Measurements from ENCODE around the gene ARFRP1. TPM values are rescaled to one million over a fixed set of nuclear protein-coding genes. Genes with fewer than 3 reads are reported as not detected.

Gene ARFRP1
- total RNA-seq, 1 donor from 2014 or later = 66.0 TPM

GRCh38 chr20:63698739-63699465, 8.9 kb downstream of the ARFRP1 start:
- DNase-seq (no peak), ATAC-seq (ENCODE audit: low read depth) (peak; percentile 31)
- Mint-ChIP-seq H3K36me3 (ENCODE audit: low read depth) (peaks cover 7% of the 10 kb centered on the region), H3K27me3 (no peaks in the 10 kb centered on the region), H3K4me1 (peaks cover 20% of the 10 kb centered on the region), H3K4me3 (no peak overlapping the region), H3K9me3 (no peaks in the 10 kb centered on the region), H3K27ac (no peak overlapping the region)
- ChIA-PET CTCF (no interaction called here), POLR2A (interaction anchor here (0.7 to 2.6 kb wide), 3 partner anchors 9 to 165 kb away, joined by 3 to 12 read pairs (median 3); partner anchors contain the start of genes ARFRP1 and ZGPAT)
- TF ChIP-seq CTCF (IDR thresholded peaks at IDR 0.05) = no peak
- intact Hi-C loops (cut with micrococcal nuclease) = loop anchor here (5.0 kb wide), 1 partner anchor 38 kb away; the partner anchor contains the start of genes LIME1 and SLC2A4RG

- Mint-ChIP-seq H3K4me3 (no peak overlapping the region), H3K27me3 (no peaks in the 10 kb centered on the region), H3K9me3 (no peaks in the 10 kb centered on the region), H3K36me3 (ENCODE audit: low read depth) (peaks cover 8% of the 10 kb centered on the region), H3K27ac (no peak overlapping the region), H3K4me1 (peaks cover 20% of the 10 kb centered on the region)
- ATAC-seq (ENCODE audit: low read depth) (no peak), DNase-seq (no peak)
- no peak for TF ChIP-seq CTCF (IDR thresholded peaks at IDR 0.05)
- intact Hi-C loops (cut with micrococcal nuclease) = loop anchor here (5.0 kb wide), 1 partner anchor 39 kb away; the partner anchor contains the start of genes LIME1 and SLC2A4RG
- CTCF ChIA-PET = no interaction called here
- POLR2A ChIA-PET = interaction anchor here (1.2 to 2.6 kb wide), 2 partner anchors 10 to 166 kb away, joined by 3 to 12 read pairs; partner anchors contain the start of genes ARFRP1 and ZGPAT
These were observed 9.8 kb downstream of the ARFRP1 start for GRCh38 chr20:63697868-63698545.

GRCh38 chr20:63697357-63697867, 10.4 kb downstream of the ARFRP1 start:
- ChIA-PET POLR2A (interaction anchor here (0.5 to 2.6 kb wide), 3 partner anchors 10 to 167 kb away, joined by 3 to 12 read pairs (median 4); partner anchors contain the start of genes ARFRP1, TPD52L2 and ZGPAT), CTCF (no interaction called here)
- ATAC-seq (ENCODE audit: low read depth) (no peak), DNase-seq (no peak)
- peaks cover 7% of the 10 kb centered on the region for H3K36me3 Mint-ChIP-seq (ENCODE audit: low read depth)
- H3K4me1 Mint-ChIP-seq = peaks cover 19% of the 10 kb centered on the region
- H3K4me3 Mint-ChIP-seq = no peak overlapping the region
- intact Hi-C loops (cut with micrococcal nuclease) = loop anchor here (5.0 kb wide), 1 partner anchor 40 kb away; the partner anchor contains the start of genes LIME1 and SLC2A4RG
- H3K27ac Mint-ChIP-seq = no peak overlapping the region
- H3K27me3 Mint-ChIP-seq = no peaks in the 10 kb centered on the region
- no peaks in the 10 kb centered on the region for H3K9me3 Mint-ChIP-seq
- no peak for TF ChIP-seq CTCF (IDR thresholded peaks at IDR 0.05)

- Mint-ChIP-seq H3K36me3 (ENCODE audit: low read depth) (peaks cover 7% of the 10 kb centered on the region), H3K4me3 (peak within 1 kb of the TSS; percentile 15), H3K4me1 (peaks cover 19% of the 10 kb centered on the region), H3K27ac (no peak within 1 kb of the TSS), H3K9me3 (no peaks in the 10 kb centered on the region), H3K27me3 (no peaks in the 10 kb centered on the region)
- no peak for TF ChIP-seq CTCF (IDR thresholded peaks at IDR 0.05)
- CTCF ChIA-PET = no interaction called here
- ATAC-seq (ENCODE audit: low read depth) (peak; percentile 32), DNase-seq (no peak)
- POLR2A ChIA-PET = interaction anchor here (0.5 to 2.6 kb wide), 5 partner anchors 11 to 168 kb away, joined by 3 to 12 read pairs (median 4); partner anchors contain the start of genes ARFRP1, SLC2A4RG, TPD52L2 and ZGPAT
- intact Hi-C loops (cut with micrococcal nuclease) = loop anchor here (5.0 kb wide), 1 partner anchor 41 kb away; the partner anchor contains the start of genes LIME1 and SLC2A4RG
These were observed 11.0 kb downstream of the ARFRP1 start, which contains the start of gene TNFRSF6B for GRCh38 chr20:63696628-63697356. Gene TNFRSF6B (plus strand): TSS chr20:63696652. CDS start chr20:63696768, 116 bp downstream.
